ENCODE results near the gene RETREG1. TPM values are rescaled to one million over a fixed set of nuclear protein-coding genes. Genes with fewer than 3 reads are reported as not detected.

The RETREG1 gene
- total and polyA plus RNA-seq, 2 donors (not counting 3 experiments of a cell fraction or from before 2014, with no cell fraction given), result 0.46 TPM; not detected in 1

DNA sequence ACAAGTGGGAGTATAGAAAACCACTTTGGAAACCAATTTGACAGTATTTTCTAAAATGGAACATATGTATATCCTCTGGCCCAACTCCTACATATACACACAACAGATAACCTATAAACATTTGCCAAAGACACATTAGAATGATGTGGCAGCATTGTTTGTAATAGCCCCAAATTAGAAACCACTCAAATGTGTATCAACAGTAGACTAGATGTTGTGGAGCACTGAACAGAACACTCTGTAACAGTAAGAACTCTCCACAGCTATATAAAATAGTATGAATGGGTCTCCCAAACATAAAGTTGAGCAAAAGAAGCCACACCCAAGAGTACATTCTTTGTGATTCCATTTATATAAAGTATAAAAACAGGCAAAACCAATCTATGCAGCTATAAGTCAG, 157.3 kb downstream of the RETREG1 start:
- no peak for FAIRE-seq
- no peak for DNase-seq (ENCODE audit: low read depth, low spot score)
- Histone ChIP-seq H3K27ac (ENCODE audit: insufficient read depth, low read depth, low read length) (no peak overlapping the region), H3K4me3 (replicated peaks in 1 of 3; ENCODE audit: insufficient read depth in 1 of 3, low read depth in 1 of 3, low read length in 3 of 3) (no peak overlapping the region), H3K9me1 (replicated peaks; ENCODE audit: control insufficient read depth, extremely low read depth, insufficient read depth, low read length) (no peaks in the 10 kb centered on the region), H3K36me3 (ENCODE audit: control insufficient read depth in 2 of 2, extremely low read depth in 1 of 2, insufficient read depth in 2 of 2, low read length in 2 of 2) (peaks cover 10 to 22% of the 10 kb centered on the region in 2 experiments), H2AFZ (ENCODE audit: low read depth, low read length) (no peak overlapping the region), H3K9me3 (replicated peaks; ENCODE audit: control insufficient read depth, insufficient read depth, low read length) (no peaks in the 10 kb centered on the region), H3K4me2 (ENCODE audit: insufficient read depth, low read length) (no peak overlapping the region), H3K27me3 (ENCODE audit: control insufficient read depth in 2 of 2, insufficient read depth in 2 of 2, low read length in 2 of 2) (no peaks in the 10 kb centered on the region), H4K20me1 (replicated peaks; ENCODE audit: control insufficient read depth, extremely low read depth, insufficient read depth, low read length) (no peaks in the 10 kb centered on the region), H3K4me1 (ENCODE audit: control insufficient read depth, extremely low read depth, insufficient read depth, low read length) (peaks cover 21% of the 10 kb centered on the region), H3K79me2 (ENCODE audit: control insufficient read depth, insufficient read depth, low read length) (peaks cover 47% of the 10 kb centered on the region), H3K9ac (replicated peaks; ENCODE audit: extremely low read depth, insufficient read depth, low read length) (no peak overlapping the region)
- dilution Hi-C loops (cut with MboI; ENCODE audit: extremely low pct_ligation_motif_present, low sequenced_read_pairs), result no loop called here
- ChIA-PET POLR2A (no interaction called here), CTCF (interaction anchor here (1.2 to 6.7 kb wide), 4 partner anchors 21 to 757 kb away, joined by 3 to 178 read pairs (median 6); no protein-coding TSS in a partner anchor)
- TF ChIP-seq MAX (IDR thresholded peaks at IDR 0.05; ENCODE audit: insufficient read depth, insufficient read length), result no peak
- TF ChIP-seq POLR2A (IDR thresholded peaks at IDR 0.05; ENCODE audit: low read depth, low read length), result no peak
- no peak for TF ChIP-seq GATA2 (IDR thresholded peaks at IDR 0.05; ENCODE audit: insufficient read depth, insufficient read length, low read depth, low read length)
- no peak for TF ChIP-seq JUN (IDR thresholded peaks at IDR 0.05; ENCODE audit: borderline replicate concordance, insufficient read depth, insufficient read length, low read depth)
- TF ChIP-seq FOS (IDR thresholded peaks at IDR 0.05; ENCODE audit: borderline replicate concordance, insufficient read depth, low read length), result no peak
- no peak for TF ChIP-seq EZH2 (IDR thresholded peaks at IDR 0.05; ENCODE audit: borderline replicate concordance, low read depth, low read length, severe bottlenecking)
- TF ChIP-seq, protein P1, sequence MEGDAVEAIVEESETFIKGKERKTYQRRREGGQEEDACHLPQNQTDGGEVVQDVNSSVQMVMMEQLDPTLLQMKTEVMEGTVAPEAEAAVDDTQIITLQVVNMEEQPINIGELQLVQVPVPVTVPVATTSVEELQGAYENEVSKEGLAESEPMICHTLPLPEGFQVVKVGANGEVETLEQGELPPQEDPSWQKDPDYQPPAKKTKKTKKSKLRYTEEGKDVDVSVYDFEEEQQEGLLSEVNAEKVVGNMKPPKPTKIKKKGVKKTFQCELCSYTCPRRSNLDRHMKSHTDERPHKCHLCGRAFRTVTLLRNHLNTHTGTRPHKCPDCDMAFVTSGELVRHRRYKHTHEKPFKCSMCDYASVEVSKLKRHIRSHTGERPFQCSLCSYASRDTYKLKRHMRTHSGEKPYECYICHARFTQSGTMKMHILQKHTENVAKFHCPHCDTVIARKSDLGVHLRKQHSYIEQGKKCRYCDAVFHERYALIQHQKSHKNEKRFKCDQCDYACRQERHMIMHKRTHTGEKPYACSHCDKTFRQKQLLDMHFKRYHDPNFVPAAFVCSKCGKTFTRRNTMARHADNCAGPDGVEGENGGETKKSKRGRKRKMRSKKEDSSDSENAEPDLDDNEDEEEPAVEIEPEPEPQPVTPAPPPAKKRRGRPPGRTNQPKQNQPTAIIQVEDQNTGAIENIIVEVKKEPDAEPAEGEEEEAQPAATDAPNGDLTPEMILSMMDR (IDR thresholded peaks at IDR 0.05; ENCODE audit: extremely low read depth in 1 of 2, insufficient read depth in 1 of 2, low read depth in 1 of 2, low read length in 2 of 2), result no peak
- TF ChIP-seq MYC (IDR thresholded peaks at IDR 0.05; ENCODE audit: low read depth, low read length), result no peak
- no peak for TF ChIP-seq POLR2AphosphoS5 (IDR thresholded peaks at IDR 0.05; ENCODE audit: insufficient read depth, low read depth, low read length)
- intact Hi-C loops (cut with micrococcal nuclease), result no loop called here
- no TSS peak for BruUV-seq (replicated peaks)
